ENCODE data around the gene DIP2C.

DIP2C gene

DNA sequence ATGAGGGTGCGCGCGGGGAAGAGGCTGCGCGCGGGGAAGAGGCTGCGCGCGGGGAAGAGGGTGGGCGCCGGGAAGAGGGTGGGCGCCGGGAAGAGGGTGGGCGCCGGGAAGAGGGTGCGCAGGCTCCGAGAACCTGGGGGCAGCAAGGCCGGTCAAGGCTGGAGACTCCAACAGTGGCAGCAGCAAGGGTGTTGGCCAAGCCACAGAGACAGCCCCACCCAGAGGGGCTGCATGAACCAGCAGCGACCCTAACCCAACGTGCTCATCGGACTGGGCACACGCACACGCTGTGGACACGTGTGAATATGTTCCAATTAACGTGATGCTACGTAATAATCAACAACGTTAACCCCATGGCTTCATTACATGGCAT, 48.8 kb downstream of the DIP2C start:
- Histone ChIP-seq H3K27me3 (ENCODE audit: insufficient read depth, low read length) (no peaks in the 10 kb centered on the region), H3K4me1 (ENCODE audit: control insufficient read depth, insufficient read depth, low read length, unreplicated experiment) (no peaks in the 10 kb centered on the region), H2AFZ (ENCODE audit: low read length, unreplicated experiment) (no peak overlapping the region), H3K36me3 (ENCODE audit: insufficient read depth, low read length) (no peaks in the 10 kb centered on the region), H3K27ac (ENCODE audit: low read depth, low read length) (no peak overlapping the region), H3K79me2 (ENCODE audit: control insufficient read depth, insufficient read depth, low read length, unreplicated experiment) (peaks cover 7% of the 10 kb centered on the region), H3K4me3 (ENCODE audit: low read depth, low read length) (no peak overlapping the region)

- no peaks in the 10 kb centered on the region for H3K27me3 ChIP-seq (ENCODE audit: insufficient read depth, low read length)
- H3K4me3 ChIP-seq (ENCODE audit: low read depth, low read length): no peak overlapping the region
- no peaks in the 10 kb centered on the region for H3K36me3 ChIP-seq (ENCODE audit: insufficient read depth, low read length)
- no peak overlapping the region for H2AFZ ChIP-seq (ENCODE audit: low read length, unreplicated experiment)
- H3K79me2 ChIP-seq (ENCODE audit: control insufficient read depth, insufficient read depth, low read length, unreplicated experiment): peaks cover 5% of the 10 kb centered on the region
- no peaks in the 10 kb centered on the region for H3K4me1 ChIP-seq (ENCODE audit: control insufficient read depth, insufficient read depth, low read length, unreplicated experiment)
- H3K27ac ChIP-seq (ENCODE audit: low read depth, low read length): no peak overlapping the region
Measured at GRCh38 chr10:639751-640672, 49.5 kb downstream of the DIP2C start.

DNA sequence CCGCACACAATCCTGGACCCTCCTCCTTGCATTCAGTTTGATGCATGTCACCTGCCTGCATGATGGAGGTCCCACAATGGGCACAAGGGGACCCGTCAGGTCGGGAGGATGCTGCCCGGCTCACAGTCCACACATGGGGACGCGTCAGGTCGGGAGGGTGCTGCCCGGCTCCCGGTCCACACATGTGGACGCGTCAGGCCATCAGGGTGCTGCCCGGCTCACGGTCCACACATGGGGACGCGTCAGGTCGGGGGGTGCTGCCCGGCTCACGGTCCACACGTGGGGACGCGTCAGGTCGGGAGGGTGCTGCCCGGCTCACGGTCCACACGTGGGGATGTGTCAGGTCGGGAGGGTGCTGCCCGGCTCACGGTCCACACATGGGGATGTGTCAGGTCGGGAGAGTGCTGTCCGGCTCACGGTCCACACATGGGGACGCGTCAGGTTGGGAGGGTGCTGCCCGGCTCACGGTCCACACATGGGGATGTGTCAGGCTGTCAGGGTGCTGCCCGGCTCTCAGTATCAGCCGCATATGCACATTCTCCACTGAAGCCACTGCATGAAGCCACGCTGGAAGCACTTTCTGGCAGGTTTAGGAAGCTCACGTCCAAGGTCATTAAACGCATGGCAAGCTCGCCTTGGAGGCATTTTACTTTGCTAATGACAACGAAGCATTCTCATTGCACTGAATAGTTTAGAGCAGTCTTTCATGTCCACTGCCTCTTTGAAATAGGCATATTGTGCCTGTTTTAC, 50.3 kb downstream of the DIP2C start:
- no peaks in the 10 kb centered on the region for H3K36me3 ChIP-seq (ENCODE audit: insufficient read depth, low read length)
- H3K4me1 ChIP-seq (ENCODE audit: control insufficient read depth, insufficient read depth, low read length, unreplicated experiment): no peaks in the 10 kb centered on the region
- no peak overlapping the region for H3K27ac ChIP-seq (ENCODE audit: low read depth, low read length)
- H2AFZ ChIP-seq (ENCODE audit: low read length, unreplicated experiment): no peak overlapping the region
- peaks cover 5% of the 10 kb centered on the region for H3K79me2 ChIP-seq (ENCODE audit: control insufficient read depth, insufficient read depth, low read length, unreplicated experiment)
- H3K4me3 ChIP-seq (ENCODE audit: low read depth, low read length): no peak overlapping the region
- no peaks in the 10 kb centered on the region for H3K27me3 ChIP-seq (ENCODE audit: insufficient read depth, low read length)

- H3K4me3 ChIP-seq (ENCODE audit: low read depth, low read length): no peak overlapping the region
- no peaks in the 10 kb centered on the region for H3K27me3 ChIP-seq (ENCODE audit: insufficient read depth, low read length)
- H3K27ac ChIP-seq (ENCODE audit: low read depth, low read length): no peak overlapping the region
- peaks cover 5% of the 10 kb centered on the region for H3K79me2 ChIP-seq (ENCODE audit: control insufficient read depth, insufficient read depth, low read length, unreplicated experiment)
- H2AFZ ChIP-seq (ENCODE audit: low read length, unreplicated experiment): no peak overlapping the region
- H3K36me3 ChIP-seq (ENCODE audit: insufficient read depth, low read length): no peaks in the 10 kb centered on the region
- no peaks in the 10 kb centered on the region for H3K4me1 ChIP-seq (ENCODE audit: control insufficient read depth, insufficient read depth, low read length, unreplicated experiment)
Measured at GRCh38 chr10:637771-638195, 51.7 kb downstream of the DIP2C start.

DNA sequence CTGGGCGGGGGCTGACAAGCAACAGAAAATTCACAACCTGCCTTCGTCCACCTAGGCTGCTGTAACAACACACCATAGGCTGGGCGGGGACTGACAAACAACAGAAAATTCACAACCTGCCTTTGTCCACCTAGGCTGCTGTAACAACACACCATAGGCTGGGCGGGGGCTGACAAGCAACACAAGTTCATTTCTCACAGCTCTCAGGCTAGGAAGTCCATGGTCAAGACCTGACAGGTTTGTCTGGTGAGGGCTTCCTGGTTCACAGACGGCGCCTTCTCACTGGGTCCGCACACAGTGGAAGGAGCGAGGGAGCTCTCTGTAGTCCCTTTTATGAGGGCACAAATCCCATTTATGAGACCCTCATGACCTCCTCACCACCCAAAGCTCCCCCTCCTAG, 52.2 kb downstream of the DIP2C start:
- Histone ChIP-seq H3K4me1 (ENCODE audit: control insufficient read depth, insufficient read depth, low read length, unreplicated experiment) (no peaks in the 10 kb centered on the region), H3K4me3 (ENCODE audit: low read depth, low read length) (no peak overlapping the region), H3K36me3 (ENCODE audit: insufficient read depth, low read length) (no peaks in the 10 kb centered on the region), H2AFZ (ENCODE audit: low read length, unreplicated experiment) (no peak overlapping the region), H3K27me3 (ENCODE audit: insufficient read depth, low read length) (no peaks in the 10 kb centered on the region), H3K79me2 (ENCODE audit: control insufficient read depth, insufficient read depth, low read length, unreplicated experiment) (peaks cover 5% of the 10 kb centered on the region), H3K27ac (ENCODE audit: low read depth, low read length) (no peak overlapping the region)

- no peaks in the 10 kb centered on the region for H3K36me3 ChIP-seq (ENCODE audit: insufficient read depth, low read length)
- no peak overlapping the region for H3K27ac ChIP-seq (ENCODE audit: low read depth, low read length)
- H3K4me3 ChIP-seq (ENCODE audit: low read depth, low read length): no peak overlapping the region
- no peak overlapping the region for H2AFZ ChIP-seq (ENCODE audit: low read length, unreplicated experiment)
- H3K79me2 ChIP-seq (ENCODE audit: control insufficient read depth, insufficient read depth, low read length, unreplicated experiment): peaks cover 5% of the 10 kb centered on the region
- no peaks in the 10 kb centered on the region for H3K27me3 ChIP-seq (ENCODE audit: insufficient read depth, low read length)
- H3K4me1 ChIP-seq (ENCODE audit: control insufficient read depth, insufficient read depth, low read length, unreplicated experiment): no peaks in the 10 kb centered on the region
Measured at GRCh38 chr10:636769-637168, 52.7 kb downstream of the DIP2C start.

DNA sequence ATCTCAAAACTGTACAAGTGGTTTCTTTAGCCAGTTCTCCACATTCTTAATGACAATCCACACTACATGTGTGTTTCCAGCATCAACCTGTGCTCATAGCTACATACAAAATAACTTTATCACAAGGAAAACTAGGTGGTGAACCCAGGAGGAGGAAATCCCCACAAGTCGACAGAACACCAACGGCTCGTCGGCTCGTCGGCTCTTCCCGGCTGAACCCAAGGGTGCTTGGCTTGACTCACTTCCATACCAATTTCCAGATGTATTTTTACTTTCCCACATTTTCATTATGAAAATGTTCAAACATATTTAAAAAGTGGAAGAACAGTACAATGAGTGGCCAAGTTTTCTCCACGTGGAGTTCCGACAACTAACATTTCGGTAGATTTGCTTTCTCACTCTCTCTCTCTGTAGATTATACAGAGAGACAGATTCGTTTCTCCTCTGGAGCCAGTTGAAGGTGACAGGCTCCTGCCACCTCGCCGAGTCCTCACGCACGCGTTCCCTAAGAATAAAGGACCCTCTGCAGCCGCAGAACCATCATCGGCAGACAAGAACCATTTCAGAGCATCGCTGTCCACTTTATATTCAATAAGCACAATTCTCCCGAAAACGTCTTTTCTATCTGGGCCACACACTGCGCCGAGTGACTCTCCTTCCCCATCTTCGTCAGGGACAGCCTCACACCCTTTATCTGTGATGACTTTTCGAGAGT, 53.3 kb downstream of the DIP2C start:
- Histone ChIP-seq H3K79me2 (ENCODE audit: control insufficient read depth, insufficient read depth, low read length, unreplicated experiment) (peaks cover 1% of the 10 kb centered on the region), H3K27ac (ENCODE audit: low read depth, low read length) (no peak overlapping the region), H3K4me3 (ENCODE audit: low read depth, low read length) (no peak overlapping the region), H2AFZ (ENCODE audit: low read length, unreplicated experiment) (no peak overlapping the region), H3K36me3 (ENCODE audit: insufficient read depth, low read length) (no peaks in the 10 kb centered on the region), H3K27me3 (ENCODE audit: insufficient read depth, low read length) (no peaks in the 10 kb centered on the region), H3K4me1 (ENCODE audit: control insufficient read depth, insufficient read depth, low read length, unreplicated experiment) (no peaks in the 10 kb centered on the region)

DNA sequence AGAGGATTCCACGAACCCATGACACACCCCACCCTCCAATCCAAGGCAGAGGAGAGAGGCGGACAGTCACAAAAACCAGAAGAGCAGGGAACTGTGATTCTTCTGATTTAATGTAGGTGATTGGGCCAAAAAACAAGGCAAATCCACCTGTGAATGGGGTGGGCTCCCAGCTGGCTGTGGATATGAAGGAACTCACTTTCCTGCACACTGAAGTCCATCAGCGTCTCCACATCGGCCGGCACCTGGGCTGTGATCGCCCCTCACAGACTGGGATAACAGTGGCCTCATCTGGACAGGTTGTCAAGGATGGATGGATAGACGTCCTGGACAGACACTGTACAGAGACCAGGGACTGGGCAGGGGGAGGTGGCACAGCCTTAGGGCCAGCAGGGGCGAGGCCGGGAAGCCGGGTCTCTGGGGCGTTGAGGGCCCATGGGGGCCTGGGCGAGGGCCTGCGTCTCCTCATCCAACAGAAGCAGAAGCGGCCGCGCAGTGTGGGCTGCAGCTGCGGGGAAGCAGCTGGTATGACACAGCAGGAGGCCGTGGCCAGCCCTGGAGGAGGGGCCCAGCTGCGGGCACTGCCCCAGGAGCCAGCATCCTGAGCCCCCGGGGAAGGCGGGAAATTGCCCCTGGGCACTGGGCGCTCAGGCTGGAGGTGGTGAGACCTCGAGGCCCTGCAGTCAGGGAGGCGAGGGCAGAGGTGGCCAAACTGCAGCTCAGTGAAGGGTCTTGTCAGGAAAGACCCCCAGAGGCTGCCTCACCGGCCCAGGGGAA, 54.2 kb downstream of the DIP2C start:
- Histone ChIP-seq H2AFZ (ENCODE audit: low read length, unreplicated experiment) (no peak overlapping the region), H3K36me3 (ENCODE audit: insufficient read depth, low read length) (no peaks in the 10 kb centered on the region), H3K27me3 (ENCODE audit: insufficient read depth, low read length) (no peaks in the 10 kb centered on the region), H3K79me2 (ENCODE audit: control insufficient read depth, insufficient read depth, low read length, unreplicated experiment) (no peaks in the 10 kb centered on the region), H3K4me3 (ENCODE audit: low read depth, low read length) (no peak overlapping the region), H3K27ac (ENCODE audit: low read depth, low read length) (no peak overlapping the region), H3K4me1 (ENCODE audit: control insufficient read depth, insufficient read depth, low read length, unreplicated experiment) (no peaks in the 10 kb centered on the region)

DNA sequence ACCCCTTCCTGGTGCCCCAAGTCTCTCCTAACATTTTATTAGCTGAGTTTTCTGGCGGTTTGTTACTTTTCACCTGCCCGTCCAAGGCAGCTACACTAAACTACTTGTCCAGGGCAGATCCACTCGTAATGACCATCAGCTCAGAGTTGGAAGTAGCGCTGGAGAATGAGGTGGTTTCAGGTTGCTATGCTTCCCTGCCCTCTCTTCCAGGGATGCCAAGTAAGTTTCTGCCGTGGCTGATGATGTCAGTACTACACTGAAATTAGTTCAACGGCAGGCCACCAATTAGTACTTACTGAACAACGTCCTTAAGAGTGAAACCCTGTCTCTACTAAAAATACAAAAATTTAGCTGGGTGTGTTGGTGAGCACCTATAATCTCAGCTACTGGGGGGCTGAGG, 55.2 kb downstream of the DIP2C start:
- no peaks in the 10 kb centered on the region for H3K79me2 ChIP-seq (ENCODE audit: control insufficient read depth, insufficient read depth, low read length, unreplicated experiment)
- H3K4me1 ChIP-seq (ENCODE audit: control insufficient read depth, insufficient read depth, low read length, unreplicated experiment): no peaks in the 10 kb centered on the region
- H3K27me3 ChIP-seq (ENCODE audit: insufficient read depth, low read length): no peaks in the 10 kb centered on the region
- H3K36me3 ChIP-seq (ENCODE audit: insufficient read depth, low read length): no peaks in the 10 kb centered on the region
- H3K27ac ChIP-seq (ENCODE audit: low read depth, low read length): no peak overlapping the region
- H2AFZ ChIP-seq (ENCODE audit: low read length, unreplicated experiment): no peak overlapping the region
- no peak overlapping the region for H3K4me3 ChIP-seq (ENCODE audit: low read depth, low read length)

Measured in ACC112 (cell line).